HCT116 (cell line): ENCODE data around the gene PSMA1.
"Not testable (repeated sequence)": the region's sequence is repeated elsewhere in the genome, so short reads cannot be mapped to it uniquely, and the experiment has no call there.

ENCODE experiments used
- EGR1 ChIP-seq: IDR thresholded peaks from 2 replicates; pipeline ENCODE4 v1.6.1; 2012; ENCODE audit warnings: low read depth
- ZNF274 ChIP-seq: fragments of 200-500 bp; sonication (Bioruptor generic); IDR thresholded peaks from 2 replicates; pipeline ENCODE4 v1.6.1; 2014; ENCODE audit warnings: mild to moderate bottlenecking, low read depth, low read length, inconsistent platforms
- TF ChIP-seq, protein P1 (sequence below), 3 experiments: fragments of 200-600 bp in 1 of 3; sonication (generic) in 1 of 3; IDR thresholded peaks in 2 of 3; conservative IDR thresholded peaks in 1 of 3; 2 replicates each; pipeline ENCODE4 v1.5.1; 2012 to 2017; ENCODE audit warnings: low read depth in 2 of 3, low read length in 2 of 3, antibody characterized with exemption in 1 of 3, borderline replicate concordance in 1 of 3, control low read depth in 1 of 3, mild to moderate bottlenecking in 1 of 3, mixed read lengths in 1 of 3, mixed run types in 1 of 3, moderate library complexity in 1 of 3; ENCODE audit not compliant: insufficient read depth in 1 of 3

DNA sequence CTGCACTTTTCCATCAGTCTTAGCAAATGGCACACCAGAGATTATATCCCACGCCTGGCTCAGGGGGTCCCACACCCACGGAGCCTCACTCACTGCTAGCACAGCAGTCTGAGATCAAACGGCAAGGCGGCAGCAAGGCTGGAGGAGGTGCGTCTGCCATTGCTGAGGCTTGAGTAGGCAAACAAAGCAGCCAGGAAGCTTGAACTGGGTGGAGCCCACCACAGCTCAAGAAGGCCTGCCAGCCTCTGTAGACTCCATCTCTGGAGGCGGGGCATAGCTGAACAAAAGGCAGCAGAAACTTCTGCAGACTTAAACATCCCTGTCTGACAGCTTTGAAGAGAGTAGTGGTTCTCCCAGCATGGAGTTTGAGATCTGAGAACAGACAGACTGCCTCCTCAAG, 49.3 kb upstream of the PSMA1 start:
- TF ChIP-seq, protein P1, sequence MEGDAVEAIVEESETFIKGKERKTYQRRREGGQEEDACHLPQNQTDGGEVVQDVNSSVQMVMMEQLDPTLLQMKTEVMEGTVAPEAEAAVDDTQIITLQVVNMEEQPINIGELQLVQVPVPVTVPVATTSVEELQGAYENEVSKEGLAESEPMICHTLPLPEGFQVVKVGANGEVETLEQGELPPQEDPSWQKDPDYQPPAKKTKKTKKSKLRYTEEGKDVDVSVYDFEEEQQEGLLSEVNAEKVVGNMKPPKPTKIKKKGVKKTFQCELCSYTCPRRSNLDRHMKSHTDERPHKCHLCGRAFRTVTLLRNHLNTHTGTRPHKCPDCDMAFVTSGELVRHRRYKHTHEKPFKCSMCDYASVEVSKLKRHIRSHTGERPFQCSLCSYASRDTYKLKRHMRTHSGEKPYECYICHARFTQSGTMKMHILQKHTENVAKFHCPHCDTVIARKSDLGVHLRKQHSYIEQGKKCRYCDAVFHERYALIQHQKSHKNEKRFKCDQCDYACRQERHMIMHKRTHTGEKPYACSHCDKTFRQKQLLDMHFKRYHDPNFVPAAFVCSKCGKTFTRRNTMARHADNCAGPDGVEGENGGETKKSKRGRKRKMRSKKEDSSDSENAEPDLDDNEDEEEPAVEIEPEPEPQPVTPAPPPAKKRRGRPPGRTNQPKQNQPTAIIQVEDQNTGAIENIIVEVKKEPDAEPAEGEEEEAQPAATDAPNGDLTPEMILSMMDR (IDR thresholded peaks at IDR 0.05 in 2 of 3, conservative IDR thresholded peaks at IDR 0.05 in 1 of 3; ENCODE audit: borderline replicate concordance in 1 of 3, insufficient read depth in 1 of 3, low read depth in 2 of 3, low read length in 2 of 3) = not testable (repeated sequence)
- TF ChIP-seq EGR1, ZNF274: not testable (repeated sequence)
